Stimulated activated CD4-positive, alpha-beta T cell treated with anti-CD3 and anti-CD28 coated beads, Interleukin-4, amount 100 ng/mL, for 48 hours (primary cell): ENCODE results near the gene ACO1.

ENCODE experiments used
- DNase-seq, 2 donors: peaks; one replicate each; pipeline ENCODE4 v3.0.0-alpha.2; 2020; ENCODE audit warnings: low read depth in 2 of 2

Gene ACO1

GRCh38 chr9:32382565-32383320 lies 1.7 kb upstream of the ACO1 start:
- no peak for DNase-seq

GRCh38 chr9:32384002-32384363 lies 460 bp upstream of the ACO1 start:
- DNase-seq = no peak

GRCh38 chr9:32385152-32385884 lies 875 bp downstream of the ACO1 start:
- DNase-seq = no peak

- DNase-seq = no peak
Observed at GRCh38 chr9:32385885-32386283, 1.4 kb downstream of the ACO1 start.

GRCh38 chr9:32387256-32387655 lies 2.8 kb downstream of the ACO1 start:
- DNase-seq = no peak

GRCh38 chr9:32389365-32389764 lies 4.9 kb downstream of the ACO1 start:
- DNase-seq = no peak

GRCh38 chr9:32393911-32394310 lies 9.5 kb downstream of the ACO1 start:
- DNase-seq = no peak

- DNase-seq = no peak
Observed at GRCh38 chr9:32394381-32395049, 10.1 kb downstream of the ACO1 start.

GRCh38 chr9:32395510-32396216 lies 11.2 kb downstream of the ACO1 start:
- DNase-seq = no peak

- no peak for DNase-seq
Observed at GRCh38 chr9:32398207-32398606, 13.8 kb downstream of the ACO1 start.

GRCh38 chr9:32399110-32399815 lies 14.8 kb downstream of the ACO1 start:
- DNase-seq = no peak

- DNase-seq = no peak
Observed at GRCh38 chr9:32401488-32401887, 17.0 kb downstream of the ACO1 start.

GRCh38 chr9:32403567-32404260 lies 19.3 kb downstream of the ACO1 start:
- DNase-seq = no peak

GRCh38 chr9:32404402-32404801 lies 20.0 kb downstream of the ACO1 start:
- DNase-seq = no peak

- DNase-seq = no peak
Observed at GRCh38 chr9:32404856-32405255, 20.4 kb downstream of the ACO1 start.

- no peak for DNase-seq
Observed at GRCh38 chr9:32405506-32405905, 21.1 kb downstream of the ACO1 start.

- DNase-seq = no peak
Observed at GRCh38 chr9:32406046-32406445, 21.6 kb downstream of the ACO1 start.

- DNase-seq = no peak
Observed at GRCh38 chr9:32411753-32412152, 27.3 kb downstream of the ACO1 start.

- DNase-seq = no peak
Observed at GRCh38 chr9:32412440-32412839, 28.0 kb downstream of the ACO1 start.

- DNase-seq = no peak
Observed at GRCh38 chr9:32413424-32413823, 29.0 kb downstream of the ACO1 start.

GRCh38 chr9:32414856-32415255 lies 30.4 kb downstream of the ACO1 start:
- DNase-seq = no peak
